UCSD-AML1 (cell line): ENCODE measurements around the gene APBA3.

Experiments used
- DNase-seq: peaks from one replicate; lab custom pipeline; 2025; ENCODE audit not compliant: unreplicated experiment; lab: John Stamatoyannopoulos, UW

APBA3 gene

DNA sequence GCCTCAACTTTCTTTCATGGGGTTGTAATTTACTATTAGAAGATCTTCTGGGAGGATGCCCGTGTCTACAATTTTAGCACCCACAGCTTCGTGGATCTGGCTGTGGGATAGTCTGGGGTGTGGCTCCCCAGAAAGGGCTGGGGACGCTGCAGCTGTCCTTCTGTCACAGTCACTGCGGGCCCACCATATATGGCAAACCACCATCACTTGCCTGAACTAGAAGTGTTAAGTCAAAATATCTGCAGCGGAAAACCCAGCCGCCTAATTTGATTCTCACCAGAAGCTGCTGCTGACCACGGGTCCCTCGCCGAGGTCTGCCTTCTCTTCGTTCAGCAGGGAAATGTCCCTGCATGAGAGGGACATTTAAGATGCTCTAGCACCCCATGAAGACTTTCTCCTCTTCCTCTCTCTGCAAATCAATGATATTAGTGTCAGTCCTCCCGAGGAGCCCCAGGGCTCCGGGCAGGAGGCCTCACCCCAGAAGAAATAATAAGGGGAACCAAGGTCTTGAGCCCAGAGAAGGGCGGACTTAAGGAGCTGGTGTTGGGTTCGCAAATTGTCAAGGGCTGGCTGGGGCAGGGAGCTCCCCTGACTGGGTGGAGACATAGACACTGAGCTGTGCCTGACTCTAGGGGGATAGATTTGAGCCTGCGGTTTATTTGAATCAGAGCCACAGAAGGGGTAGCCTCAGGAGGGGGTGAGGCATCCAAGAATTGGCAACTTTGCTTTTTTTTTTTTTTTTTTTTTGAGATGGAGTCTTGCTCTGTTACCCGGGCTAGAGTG lies 27.7 kb upstream of the APBA3 start:
- no peak for DNase-seq

DNA sequence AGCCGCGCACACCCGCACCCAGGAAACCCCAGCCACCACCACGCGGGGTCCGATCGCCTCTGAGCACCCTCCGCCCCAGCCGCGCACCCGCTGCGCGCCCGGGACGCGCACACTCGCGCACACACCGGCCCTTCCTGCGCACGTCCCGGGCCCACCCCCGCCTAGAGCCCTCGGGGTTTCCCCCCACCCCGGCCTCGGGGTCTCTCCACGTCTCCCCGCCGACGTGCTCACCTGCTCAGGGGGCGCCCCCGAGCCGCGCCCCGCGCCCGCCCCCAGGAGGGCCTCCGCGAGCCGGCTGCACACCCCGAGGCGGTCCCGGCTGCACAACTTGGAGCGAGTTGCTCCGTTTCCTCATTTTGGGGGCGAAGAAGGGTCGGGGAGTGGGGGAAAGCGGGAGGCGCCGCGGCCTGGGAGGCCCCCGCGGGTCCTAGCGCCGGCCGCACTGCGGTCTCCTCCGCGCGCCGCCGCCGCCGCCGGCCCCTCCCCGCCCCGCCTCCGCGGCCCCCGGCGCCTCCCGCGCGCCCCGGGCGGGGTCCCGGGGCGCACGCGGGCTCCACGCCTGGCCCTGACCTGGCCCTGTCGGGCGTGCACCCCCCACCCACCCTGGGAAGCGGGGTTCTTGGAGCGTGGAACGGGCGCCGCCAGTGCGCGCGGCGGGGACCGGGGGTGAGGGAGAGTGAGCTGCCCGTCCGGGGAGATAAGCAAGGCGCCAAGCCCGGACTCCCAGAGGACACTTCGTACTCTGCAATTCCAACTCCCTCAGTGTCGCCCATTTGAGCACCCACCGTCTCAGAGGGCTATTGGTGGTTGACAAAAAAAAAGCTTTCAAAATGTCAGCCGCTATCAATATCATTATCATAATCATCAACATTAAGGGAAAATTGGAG lies 24.7 kb upstream of the APBA3 start, which contains the start of gene MATK:
TSS of gene MATK (minus strand) at position 444 of the 887 bp plus-strand sequence. CDS start 1,246 bp downstream, outside the sequence.
- peak; percentile 66 for DNase-seq

DNA sequence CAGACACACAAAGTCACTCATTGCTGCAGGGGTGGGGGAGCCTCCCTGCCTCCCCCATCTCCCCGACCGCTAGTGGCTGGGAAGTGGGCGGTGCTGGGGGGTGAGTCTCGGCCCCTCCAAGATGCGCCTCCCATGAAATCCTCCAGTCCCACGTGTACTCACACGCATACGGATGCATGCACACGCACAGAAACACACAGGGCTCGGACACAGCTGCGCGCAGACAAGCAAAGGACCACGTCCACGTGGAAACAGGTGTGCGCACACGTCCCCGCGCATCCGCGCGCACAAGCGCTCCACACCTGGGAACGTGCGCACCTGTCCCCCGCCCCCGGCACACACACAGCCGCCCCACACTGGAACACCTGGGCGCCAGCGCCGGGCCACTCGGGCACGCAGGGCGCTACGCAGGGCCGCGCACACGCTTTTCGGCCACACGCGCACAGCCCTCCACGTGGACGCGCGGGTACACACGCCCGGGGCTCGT lies 24.0 kb upstream of the APBA3 start:
- no peak for DNase-seq

DNA sequence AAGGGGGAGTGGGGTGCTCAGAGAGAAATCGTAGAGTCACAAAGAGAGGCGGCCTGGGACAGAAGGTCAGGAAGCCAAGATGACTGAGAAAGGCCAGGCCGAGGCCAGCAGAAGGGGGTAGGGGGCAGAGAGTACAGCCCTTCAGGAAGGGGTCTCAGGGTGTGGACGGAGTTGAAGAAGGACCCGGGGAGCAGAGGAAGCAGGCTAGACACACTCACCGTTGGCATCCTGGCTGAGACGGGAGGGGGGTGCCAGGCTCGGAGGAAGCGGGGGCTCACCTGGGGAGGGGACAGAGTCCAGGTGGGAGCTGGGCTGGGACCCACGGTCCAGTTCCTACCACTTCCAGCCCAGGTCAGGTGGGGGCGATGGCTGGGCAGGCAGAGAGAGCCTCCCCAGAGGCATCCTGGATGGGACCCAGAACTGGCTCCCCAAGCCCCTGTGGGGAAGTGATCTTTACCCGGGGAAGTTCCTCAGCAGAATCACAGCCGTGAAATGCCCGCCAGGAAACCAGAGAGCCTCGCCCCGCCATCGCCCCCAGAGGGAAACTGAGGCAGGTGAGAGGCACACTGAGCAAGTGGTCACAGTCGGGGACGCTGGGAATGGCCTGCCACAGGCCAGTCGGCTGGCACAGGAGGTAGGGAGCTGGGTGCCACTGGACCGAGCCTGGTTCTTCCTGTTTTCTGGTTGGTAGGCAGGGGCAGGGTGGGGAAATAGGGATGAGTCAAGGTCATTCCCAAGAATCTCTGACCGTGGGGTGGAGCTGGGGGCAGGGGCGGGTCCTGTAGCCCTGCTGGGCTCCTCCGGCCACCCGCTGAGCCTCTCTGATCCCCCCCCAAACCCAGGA lies 23.3 kb upstream of the APBA3 start:
- no peak for DNase-seq

DNA sequence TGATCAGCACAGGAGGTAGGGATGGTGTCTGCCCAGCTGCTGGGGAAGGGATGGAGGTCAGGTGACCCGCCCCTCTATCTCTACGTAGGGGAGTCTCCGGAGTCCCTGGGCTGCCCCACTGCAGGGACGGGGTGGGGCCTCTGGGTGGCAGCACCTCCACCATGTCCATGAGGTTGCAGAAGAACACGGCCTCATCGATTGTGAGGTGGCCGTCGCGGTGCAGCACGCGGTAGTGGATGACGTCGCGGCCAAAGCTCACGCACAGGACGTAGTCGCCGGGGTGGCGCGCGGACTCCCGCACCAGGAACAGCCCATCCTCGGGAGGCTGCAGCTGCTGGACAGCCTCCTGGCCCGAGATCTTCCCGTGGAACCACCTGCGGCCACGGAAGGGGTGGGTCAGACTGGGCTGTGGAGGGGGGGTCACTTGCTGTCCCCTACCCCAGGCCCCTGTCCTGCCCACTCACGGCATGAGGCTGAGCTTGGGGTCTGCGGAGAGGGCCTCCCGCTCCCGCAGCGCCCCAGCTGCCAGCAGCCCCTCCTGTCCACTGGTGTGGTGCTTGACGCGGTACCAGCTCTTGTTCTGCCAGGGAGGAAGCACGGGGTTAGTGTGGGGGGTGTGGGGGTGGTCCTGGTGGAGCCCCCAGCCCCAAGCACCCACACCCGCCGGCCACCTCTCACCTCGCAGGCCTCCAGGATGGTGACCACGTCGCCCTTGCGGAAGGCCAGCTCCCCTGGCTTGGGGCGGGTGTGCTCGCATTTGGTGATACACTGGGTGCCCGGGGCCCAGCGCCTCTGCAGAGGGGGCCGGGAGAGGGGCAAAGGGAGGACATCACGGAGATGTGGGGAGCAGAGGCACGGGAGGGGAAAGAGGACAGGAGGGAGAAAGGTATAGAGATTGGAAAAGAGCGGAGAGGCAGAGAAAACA lies 22.4 kb upstream of the APBA3 start:
- peak; percentile 23 for DNase-seq

DNA sequence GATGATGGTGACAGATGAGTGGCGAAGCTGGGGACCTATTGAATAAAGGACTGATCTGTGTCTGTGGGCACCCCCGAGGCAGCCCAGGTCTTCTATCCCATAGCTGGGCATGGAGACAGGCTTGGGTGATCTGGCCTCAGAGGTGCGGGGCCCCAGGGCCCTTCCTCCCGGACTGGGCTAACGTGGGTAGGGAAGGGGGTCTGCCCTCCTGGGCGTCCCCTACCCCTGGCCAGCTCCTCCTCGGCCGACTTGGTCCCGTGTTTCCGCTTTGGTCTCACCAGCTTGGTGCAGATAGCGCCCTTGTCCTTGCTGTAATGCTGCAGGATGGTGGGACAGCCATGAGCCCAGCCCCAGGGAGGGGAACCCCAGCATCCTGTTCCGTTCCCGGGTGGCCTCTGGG lies 21.4 kb upstream of the APBA3 start:
- DNase-seq = no peak

DNA sequence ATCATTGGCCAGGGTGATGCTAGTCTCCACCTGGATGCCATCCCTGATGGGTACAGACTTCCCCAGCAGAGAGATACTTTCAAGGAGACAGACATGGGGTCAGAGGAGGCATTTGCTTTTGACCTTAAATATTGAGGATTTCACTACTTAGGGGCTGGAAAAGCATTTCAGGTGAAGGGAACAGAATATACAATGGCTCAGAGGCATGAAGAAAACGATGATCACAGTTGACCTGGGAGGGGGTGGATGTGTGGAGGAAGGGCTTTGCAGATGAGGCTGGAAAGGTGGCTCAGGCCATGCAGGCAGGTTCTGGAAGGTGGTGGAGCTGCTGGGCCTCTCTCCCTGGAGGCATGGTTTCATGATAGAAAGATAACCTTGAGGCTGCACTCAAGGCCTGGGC lies 20.8 kb upstream of the APBA3 start:
- no peak for DNase-seq

DNA sequence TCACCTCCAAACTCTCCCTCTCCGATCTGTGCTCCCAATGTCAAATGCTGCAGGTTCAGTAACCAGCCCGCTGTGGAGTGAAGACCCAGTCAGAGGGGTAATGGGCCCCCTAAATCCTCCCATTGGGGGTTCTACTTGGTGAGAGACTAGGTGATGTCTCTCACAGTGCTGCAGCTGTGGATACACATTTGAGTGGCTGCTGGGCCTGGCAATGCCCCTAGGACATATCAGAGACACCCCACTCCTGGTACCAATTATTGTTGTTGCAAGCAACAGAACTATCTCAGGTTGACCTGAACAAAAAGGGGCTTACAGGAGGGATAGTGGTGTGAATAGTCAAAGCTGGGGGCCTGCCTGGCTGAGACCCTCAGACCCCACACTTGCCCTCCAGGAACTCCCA lies 20.1 kb upstream of the APBA3 start:
- DNase-seq = no peak

DNA sequence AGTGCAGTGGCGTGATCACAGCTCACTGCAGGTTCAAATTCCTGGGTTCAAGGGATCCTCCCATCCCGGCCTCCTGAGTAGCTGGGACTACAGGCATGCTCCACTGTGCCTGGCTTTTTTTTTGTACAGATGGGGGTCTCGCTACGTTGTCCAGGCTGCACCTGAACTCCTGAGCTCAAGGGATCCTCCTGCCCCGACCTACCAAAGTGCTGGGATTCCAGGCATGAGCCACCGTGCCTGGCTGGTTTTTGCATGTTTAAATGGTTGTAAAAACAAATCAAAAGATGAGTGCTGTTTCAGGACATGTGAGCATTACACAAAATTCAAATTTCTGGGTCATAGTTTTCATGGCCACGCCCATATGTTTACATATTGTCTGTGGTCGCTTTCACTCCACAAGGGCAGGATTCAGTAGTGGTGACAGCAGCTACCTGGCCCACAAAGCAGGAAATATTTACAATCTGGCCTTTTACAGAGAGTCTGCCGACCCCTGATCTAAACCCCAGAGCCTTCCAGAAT lies 19.4 kb upstream of the APBA3 start:
- no peak for DNase-seq

DNA sequence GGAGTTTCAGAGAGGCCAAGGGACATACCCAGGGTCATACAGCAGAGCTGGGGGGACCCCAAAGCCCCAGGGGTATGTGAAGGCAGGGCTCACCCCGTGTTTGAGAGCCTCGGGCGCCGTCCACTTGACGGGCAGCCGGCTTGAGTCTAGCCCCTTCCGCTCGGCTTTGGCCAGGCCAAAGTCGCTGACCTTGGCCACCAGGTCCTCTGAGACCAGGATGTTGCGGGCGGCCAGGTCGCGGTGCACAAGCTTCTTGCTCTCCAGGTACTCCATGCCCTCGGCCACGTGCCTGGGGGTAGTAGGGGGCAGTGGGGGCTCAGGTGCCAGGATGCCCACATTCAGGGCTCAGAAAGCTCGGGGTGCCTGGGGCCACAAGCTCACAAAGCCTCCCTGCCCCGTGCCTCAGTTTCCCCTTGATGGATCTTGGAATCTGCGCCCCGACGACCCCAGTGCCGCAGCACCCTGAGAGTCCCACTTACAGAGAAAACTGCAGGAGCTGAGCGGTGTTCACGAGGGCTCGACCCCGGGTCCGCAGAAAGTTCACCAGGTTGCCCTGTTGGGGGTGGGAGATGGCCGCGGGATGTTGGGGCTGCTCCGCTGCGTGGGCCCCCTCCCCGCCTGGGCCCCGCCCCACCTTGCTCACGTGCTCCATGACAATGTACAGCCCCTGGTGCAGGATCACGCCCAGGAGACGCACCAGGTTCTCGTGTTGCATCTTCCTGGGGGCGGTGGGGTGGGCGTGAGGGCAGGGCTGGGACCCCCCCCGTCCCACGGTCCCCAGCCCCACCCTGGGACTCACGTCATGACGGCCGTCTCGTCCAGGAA lies 17.6 kb upstream of the APBA3 start:
- DNase-seq = no peak

DNA sequence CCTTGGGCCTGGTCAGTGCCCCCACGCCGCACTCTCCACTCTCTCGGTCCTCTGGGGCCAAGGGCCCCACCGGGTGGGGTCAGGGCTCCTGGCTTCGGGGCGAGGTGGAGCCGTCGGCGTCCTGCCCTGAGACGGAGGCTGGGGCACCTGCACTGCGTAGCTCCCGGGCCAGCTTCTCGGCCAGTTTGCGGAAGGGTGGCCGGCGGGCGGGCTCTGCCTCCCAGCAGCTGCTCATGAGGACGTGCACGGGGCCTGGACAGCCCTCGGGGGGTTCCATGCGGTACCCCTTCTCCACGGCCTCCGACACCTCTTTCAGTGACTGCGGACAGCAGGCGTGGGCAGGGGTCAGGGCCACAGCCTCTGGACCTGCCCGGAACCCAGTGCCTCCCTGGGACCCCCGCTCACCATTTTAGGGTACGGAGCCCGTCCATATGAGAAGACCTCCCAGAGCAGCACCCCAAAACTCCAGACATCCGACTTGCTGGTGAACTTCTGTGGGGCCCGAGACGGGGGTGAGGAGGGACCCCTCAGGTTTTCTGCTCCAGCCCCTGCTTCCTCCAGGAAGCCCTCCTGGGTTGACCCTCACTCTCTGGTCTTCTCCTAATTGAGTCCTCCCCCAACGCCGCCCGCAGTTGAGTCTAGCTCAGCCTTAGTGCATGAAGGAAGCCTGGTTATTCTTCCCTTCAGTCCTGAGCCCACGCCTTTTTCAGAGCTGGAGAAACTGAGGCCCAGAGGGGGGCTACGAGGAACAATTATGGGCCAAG lies 16.8 kb upstream of the APBA3 start:
- DNase-seq = no peak

DNA sequence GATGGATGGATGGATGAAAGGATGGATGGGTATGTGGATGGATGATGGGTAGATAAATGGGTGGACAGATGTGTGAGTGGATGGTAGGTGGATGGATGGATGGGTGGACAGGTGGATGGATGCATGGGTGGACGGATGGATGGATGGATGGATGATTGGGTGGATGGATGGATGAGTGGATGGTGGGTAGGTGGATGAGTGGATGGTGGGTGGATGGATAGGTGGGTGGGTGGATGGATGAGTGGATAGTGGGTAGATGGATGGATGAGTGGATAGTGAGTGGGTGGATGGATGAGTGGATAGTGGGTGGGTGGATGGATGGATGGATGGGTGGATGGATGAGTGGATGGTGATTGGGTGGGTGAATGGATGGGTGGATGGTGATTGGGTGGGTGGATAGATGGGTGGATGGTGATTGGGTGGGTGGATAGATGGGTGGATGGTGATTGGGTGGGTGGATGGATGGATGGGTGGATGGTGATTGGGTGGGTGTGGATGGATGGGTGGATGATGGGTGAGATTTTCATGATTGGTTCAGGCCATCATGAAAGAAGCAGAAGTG lies 15.1 kb upstream of the APBA3 start:
- DNase-seq = no peak

DNA sequence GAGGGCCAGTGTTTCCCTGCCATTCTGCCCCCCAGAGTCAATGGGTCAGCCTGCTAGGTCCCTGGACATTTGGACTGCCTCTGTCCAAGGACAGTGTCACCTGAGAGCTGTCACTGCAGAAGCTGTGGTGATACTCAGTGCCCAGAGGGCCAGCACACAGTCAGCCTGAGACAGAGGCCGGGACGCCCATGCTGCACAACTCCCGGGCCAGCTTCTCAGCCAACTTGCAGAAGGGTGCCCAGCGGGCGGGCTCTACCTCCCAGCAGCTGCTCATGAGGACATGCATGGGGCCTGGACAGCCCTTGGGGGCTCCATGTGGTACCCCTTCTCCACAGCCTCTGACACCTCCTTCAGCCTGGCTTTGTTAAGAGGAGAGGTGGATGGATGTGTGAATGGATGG lies 14.3 kb upstream of the APBA3 start:
- DNase-seq = no peak

DNA sequence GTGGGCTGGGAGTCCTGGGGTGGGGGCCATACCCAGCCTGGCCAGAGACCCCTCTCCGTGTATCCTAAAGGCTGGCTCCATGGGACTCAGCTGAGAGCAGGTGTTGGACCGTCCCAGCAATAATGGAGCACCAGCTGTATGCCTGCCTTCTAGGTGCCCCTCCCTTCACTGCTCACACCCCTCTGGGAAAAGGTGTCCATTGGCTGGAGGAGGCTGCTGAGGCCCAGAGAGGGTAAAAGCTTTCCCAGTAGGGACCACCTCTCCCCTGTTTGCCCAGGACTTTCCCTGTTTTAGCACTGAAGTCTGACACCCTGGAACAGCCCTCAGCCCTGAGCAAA lies 13.9 kb upstream of the APBA3 start:
- no peak for DNase-seq

DNA sequence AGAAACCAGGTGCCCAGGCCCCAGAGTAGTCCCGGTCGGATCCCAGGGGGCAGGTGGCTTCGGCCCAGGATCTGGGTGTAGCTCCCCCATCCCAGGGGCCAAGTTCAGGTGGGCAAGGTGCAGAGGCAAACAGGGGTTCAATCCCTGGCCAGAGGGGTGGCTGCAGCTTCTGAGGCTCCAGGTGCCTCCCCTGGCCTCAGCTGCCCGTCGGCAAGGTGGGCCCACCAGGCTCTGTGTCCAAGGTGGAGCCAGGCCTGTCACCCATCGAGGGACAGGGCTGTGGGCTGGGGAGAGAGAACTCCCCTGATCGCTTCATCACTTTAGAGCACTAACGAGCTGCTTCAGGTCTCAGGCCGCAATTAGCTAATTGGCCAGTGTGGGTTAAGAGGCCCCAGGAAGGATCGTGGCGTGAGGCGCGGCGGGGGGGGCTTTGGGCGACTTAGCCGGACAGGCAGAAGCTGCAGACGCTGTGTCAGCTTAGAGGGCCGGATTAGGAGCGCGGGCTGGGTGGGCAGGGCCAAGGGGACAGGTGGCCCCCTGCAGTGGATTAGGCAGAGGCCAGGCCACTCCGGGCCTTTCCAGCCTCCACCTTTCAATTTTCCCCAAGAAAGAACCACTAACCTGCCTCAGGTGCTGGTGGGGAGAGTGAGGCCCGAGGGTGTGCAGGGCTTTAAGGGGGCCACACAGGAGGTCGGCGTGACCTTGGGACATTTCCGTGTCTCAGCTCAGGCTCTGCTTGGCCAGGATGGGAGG lies 13.3 kb upstream of the APBA3 start:
- DNase-seq = no peak

DNA sequence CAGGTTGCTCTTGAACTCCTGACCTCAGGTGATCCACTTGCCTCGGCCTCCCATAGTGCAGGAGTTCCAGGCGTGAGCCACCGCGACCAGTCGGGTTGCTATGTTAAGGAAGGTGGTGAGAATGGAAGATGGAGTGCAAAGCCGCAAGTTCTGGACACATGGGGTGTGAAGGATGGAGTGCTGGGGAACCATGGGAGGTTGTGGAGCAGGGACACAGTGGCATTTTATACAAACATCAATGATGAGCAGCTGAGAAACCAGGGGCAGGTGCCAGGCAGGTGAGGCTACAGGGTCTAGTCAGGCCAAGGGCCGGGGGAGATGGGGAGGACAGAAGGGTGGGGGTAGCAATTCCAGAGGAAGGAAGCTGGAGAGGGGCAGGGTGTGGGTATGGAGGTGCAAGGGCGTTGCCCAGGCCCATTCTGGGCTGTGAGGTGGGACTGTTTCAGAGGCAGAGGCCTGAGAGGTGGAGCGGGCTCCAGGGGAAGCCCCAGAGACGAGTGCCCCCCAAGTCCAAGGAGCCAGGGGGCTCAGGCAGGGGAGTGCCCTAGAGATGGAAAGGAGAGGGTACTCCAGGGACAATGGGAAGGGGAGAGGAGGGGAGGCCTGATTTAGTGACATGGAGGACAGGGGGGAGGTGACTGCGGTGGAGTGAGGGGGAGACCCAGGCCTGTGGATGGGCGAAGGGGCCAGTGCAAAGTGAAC lies 12.5 kb upstream of the APBA3 start:
- no peak for DNase-seq
